Nephron progenitor cell (in vitro differentiated cells): Measurements from ENCODE around the gene FRAT2.

ENCODE experiments used
- DNase-seq: peaks from one replicate; pipeline ENCODE4 v3.0.0; 2021
- H3K27ac Mint-ChIP-seq: 2 replicates; pipeline ENCODE4 v1.8.0; 2021; ENCODE audit warnings: mild to moderate bottlenecking, moderate library complexity, mixed read lengths
- H3K27me3 Mint-ChIP-seq: 2 replicates; pipeline ENCODE4 v1.8.0; 2021; ENCODE audit warnings: mild to moderate bottlenecking, low read depth, mixed read lengths; ENCODE audit not compliant: poor library complexity
- H3K36me3 Mint-ChIP-seq: 2 replicates; pipeline ENCODE4 v1.8.0; 2021; ENCODE audit warnings: low read depth, mixed read lengths
- H3K4me1 Mint-ChIP-seq: 2 replicates; pipeline ENCODE4 v1.8.0; 2021; ENCODE audit warnings: mixed read lengths
- H3K4me3 Mint-ChIP-seq: 2 replicates; pipeline ENCODE4 v1.8.0; 2021; ENCODE audit warnings: mild to moderate bottlenecking, moderate library complexity, mixed read lengths
- H3K9me3 Mint-ChIP-seq: 2 replicates; pipeline ENCODE4 v1.8.0; 2021; ENCODE audit warnings: mild to moderate bottlenecking, moderate library complexity, mixed read lengths
- TF ChIP-seq, protein P1 (sequence below): fragments of 200-600 bp; sonication (generic); IDR thresholded peaks from 2 replicates; pipeline ENCODE4 v1.5.0; 2021; ENCODE audit warnings: antibody characterized with exemption

The FRAT2 gene

DNA sequence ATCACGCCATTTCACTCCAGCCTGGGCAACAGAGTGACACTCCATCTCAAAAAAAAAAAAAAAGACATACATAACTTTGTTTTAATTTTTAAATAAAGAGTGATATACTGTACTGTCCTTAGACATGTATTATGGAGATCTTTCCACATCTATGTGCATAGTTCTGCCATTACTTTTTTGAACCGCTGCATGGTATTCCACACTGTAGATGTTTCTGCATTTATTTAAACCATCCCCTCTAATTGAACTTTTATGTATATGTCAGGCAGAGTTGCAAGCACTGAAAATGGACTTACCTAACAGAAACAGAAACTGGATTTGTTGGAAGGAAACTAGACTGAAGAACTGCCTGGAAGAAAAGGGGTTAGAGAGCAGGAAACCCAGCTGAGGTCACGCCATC, 33.5 kb downstream of the FRAT2 start:
- no peak for DNase-seq
- H3K9me3 Mint-ChIP-seq = no peaks in the 10 kb centered on the region
- peaks cover 9% of the 10 kb centered on the region for H3K4me1 Mint-ChIP-seq
- TF ChIP-seq, protein P1, sequence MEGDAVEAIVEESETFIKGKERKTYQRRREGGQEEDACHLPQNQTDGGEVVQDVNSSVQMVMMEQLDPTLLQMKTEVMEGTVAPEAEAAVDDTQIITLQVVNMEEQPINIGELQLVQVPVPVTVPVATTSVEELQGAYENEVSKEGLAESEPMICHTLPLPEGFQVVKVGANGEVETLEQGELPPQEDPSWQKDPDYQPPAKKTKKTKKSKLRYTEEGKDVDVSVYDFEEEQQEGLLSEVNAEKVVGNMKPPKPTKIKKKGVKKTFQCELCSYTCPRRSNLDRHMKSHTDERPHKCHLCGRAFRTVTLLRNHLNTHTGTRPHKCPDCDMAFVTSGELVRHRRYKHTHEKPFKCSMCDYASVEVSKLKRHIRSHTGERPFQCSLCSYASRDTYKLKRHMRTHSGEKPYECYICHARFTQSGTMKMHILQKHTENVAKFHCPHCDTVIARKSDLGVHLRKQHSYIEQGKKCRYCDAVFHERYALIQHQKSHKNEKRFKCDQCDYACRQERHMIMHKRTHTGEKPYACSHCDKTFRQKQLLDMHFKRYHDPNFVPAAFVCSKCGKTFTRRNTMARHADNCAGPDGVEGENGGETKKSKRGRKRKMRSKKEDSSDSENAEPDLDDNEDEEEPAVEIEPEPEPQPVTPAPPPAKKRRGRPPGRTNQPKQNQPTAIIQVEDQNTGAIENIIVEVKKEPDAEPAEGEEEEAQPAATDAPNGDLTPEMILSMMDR = no peak
- peaks cover 8% of the 10 kb centered on the region for H3K27me3 Mint-ChIP-seq
- H3K36me3 Mint-ChIP-seq = no peaks in the 10 kb centered on the region
- H3K27ac Mint-ChIP-seq = no peak overlapping the region
- no peak overlapping the region for H3K4me3 Mint-ChIP-seq

DNA sequence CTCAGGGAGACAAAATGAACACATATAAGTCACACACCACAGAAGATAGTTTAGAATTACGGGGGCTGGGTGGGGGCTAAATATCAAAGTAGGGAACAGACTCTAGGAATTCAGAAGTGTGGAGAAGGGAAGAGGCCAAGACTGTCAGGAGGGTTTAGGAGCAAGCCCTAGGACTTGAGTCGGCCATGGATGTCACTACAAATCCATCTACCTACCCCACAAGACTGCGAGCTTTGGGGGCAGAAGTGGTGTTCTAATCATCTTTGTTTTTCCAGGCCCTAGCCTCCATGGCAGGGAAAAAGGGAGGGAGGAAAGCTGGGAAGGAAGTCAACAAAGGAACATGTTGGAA, 36.3 kb downstream of the FRAT2 start:
- Mint-ChIP-seq H3K4me1 (peaks cover 17% of the 10 kb centered on the region), H3K36me3 (no peaks in the 10 kb centered on the region), H3K9me3 (no peaks in the 10 kb centered on the region), H3K27me3 (peaks cover 11% of the 10 kb centered on the region), H3K27ac (peak overlapping the region; percentile 5), H3K4me3 (no peak overlapping the region)
- no peak for DNase-seq
- TF ChIP-seq, protein P1 = no peak

DNA sequence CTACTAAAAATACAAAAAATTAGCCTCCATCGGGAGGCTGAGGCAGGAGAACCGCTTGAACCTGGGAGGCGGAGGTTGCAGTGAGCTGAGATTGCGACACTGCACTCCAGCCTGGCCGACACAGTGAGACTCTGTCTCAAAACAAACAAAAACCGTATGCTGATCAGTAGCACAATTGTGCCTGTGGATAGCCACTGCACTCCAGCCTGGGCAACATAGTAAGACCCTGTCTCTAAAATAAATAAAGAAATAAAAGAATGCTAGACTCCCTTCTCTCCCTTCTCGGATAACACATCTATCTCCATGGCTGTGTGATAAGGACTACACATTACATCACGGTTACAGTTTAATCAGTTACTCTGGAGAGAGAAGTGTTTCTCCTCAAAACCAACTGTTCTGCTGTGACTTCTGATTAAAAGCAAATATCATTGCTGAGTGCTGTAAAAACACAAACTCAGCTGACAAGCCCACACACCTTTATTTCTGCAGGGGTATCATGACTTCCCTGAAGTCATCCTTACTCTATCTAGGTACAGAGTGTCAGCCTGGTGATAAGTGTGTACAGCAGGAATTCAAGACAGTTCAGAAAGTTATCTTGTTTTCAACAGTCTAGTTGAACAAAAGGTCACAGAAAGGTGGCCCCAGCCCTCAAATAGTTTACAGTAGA, 36.8 kb downstream of the FRAT2 start:
- H3K27me3 Mint-ChIP-seq = peaks cover 11% of the 10 kb centered on the region
- no peak overlapping the region for H3K4me3 Mint-ChIP-seq
- DNase-seq = no peak
- TF ChIP-seq, protein P1 = no peak
- H3K27ac Mint-ChIP-seq = peak overlapping the region; percentile 5
- H3K9me3 Mint-ChIP-seq = no peaks in the 10 kb centered on the region
- H3K4me1 Mint-ChIP-seq = peaks cover 20% of the 10 kb centered on the region
- no peaks in the 10 kb centered on the region for H3K36me3 Mint-ChIP-seq

DNA sequence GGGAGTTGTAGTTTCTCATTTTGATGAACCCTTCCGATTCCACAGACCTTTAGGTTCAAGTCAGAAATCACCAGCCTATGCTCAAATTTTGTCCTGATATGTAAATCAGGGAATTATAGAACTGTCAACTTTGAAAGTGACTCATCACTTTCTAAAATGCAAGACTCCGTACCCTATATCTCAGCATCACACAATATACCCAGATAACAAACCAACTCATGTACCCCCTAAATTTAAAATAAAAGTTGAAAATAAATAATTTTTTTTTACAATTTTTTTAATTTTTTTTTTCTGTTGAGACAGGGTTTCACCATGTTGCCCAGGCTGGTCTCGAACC, 41.7 kb downstream of the FRAT2 start:
- no peak for DNase-seq
- Mint-ChIP-seq H3K36me3 (peaks cover 25% of the 10 kb centered on the region), H3K27ac (no peak overlapping the region), H3K27me3 (peaks cover 5% of the 10 kb centered on the region), H3K4me3 (peak overlapping the region; percentile 95), H3K9me3 (peaks cover 4% of the 10 kb centered on the region), H3K4me1 (peaks cover 37% of the 10 kb centered on the region)
- TF ChIP-seq, protein P1 = no peak

DNA sequence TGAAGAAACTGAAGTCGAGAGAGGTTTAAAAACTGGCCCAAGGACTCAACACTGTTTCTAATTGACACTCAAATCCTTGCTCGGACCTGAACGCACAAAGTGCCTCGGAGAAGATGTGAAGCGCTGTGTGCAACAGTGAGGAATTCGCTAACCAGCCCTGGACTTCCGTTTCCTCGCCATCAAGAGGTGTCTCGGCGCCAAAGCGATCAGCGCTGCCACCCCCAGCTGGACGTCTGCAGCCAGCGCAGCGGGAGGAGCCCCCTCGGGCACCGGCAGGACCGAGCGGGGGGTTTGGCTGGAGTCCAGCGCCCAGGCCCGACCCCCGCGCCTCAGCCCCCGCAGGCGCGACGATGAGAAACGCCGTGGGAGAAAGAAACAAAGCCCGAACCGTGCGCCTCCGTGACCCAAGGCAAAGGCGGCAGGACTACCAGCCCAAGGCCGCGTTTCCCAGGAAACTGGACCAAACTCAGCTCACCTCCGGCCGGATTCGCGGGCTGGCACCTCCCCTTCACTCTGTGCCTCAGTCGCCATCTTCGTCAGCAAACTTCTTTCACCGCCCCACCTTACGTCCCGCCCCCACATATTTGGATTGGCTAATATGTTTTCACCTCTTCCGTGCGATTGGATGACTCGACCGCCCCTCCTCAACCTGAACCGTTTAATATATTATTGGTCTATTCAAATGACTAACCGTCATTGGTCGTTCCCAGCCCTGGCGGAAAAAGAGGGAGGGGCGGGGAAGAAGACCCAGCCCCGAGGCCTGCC, 42.2 kb downstream of the FRAT2 start, which contains the start of gene ARHGAP19:
ARHGAP19 (minus strand) TSS at position 541 of the 765 bp plus-strand sequence; CDS start at position 531, 10 bp downstream.
- DNase-seq = peak; percentile 92
- Mint-ChIP-seq H3K27me3 (peaks cover 5% of the 10 kb centered on the region), H3K4me3 (peak within 1 kb of the TSS; percentile 95), H3K4me1 (peaks cover 35% of the 10 kb centered on the region), H3K36me3 (peaks cover 27% of the 10 kb centered on the region), H3K27ac (peak within 1 kb of the TSS; percentile 98), H3K9me3 (peaks cover 4% of the 10 kb centered on the region)
- TF ChIP-seq, protein P1 = no peak
